Activated CD4-positive, alpha-beta T cell treated with anti-CD3 and anti-CD28 coated beads, Interleukin-2, amount 10 ng/mL, durations not matched to agents 24 days and 14 days (primary cell): ENCODE results near the gene INPP4B. TPM values are rescaled to one million over a fixed set of nuclear protein-coding genes. Genes with fewer than 3 reads are reported as not detected.
A peak's percentile ranks its signal among the peaks of the same experiment; 100 is the strongest.

Experiments used
- DNase-seq: peaks from one replicate; pipeline ENCODE4 v3.0.0; 2022
- H3K27ac Mint-ChIP-seq: one replicate; pipeline ENCODE4 v1.8.0; 2022; ENCODE audit warnings: mild to moderate bottlenecking, mixed read lengths
- H3K27me3 Mint-ChIP-seq: one replicate; pipeline ENCODE4 v1.8.0; 2022; ENCODE audit warnings: mixed read lengths
- H3K36me3 Mint-ChIP-seq: one replicate; pipeline ENCODE4 v1.8.0; 2022; ENCODE audit warnings: low read depth, mild to moderate bottlenecking, mixed read lengths
- H3K4me1 Mint-ChIP-seq: one replicate; pipeline ENCODE4 v1.8.0; 2021; ENCODE audit warnings: mixed read lengths
- H3K4me3 Mint-ChIP-seq: one replicate; pipeline ENCODE4 v1.8.0; 2022; ENCODE audit warnings: mild to moderate bottlenecking, moderate library complexity, mixed read lengths
- H3K9me3 Mint-ChIP-seq: one replicate; pipeline ENCODE4 v1.8.0; 2021; ENCODE audit warnings: mixed read lengths
- intact Hi-C: fragments of 100-400 bp; cut with micrococcal nuclease; formaldehyde crosslinking; loops from one replicate; pipeline ENCODE4 v1.15.1; 2023
- total RNA-seq: library from RNA; stranded (reverse); gene quantifications from 2 replicates; pipeline ENCODE4 v1.2.3, GENCODE V29; 2022

INPP4B gene
- total RNA-seq, 1 donor from 2014 or later = 42.5 TPM

- Mint-ChIP-seq H3K27ac (no peak overlapping the region), H3K9me3 (no peaks in the 10 kb centered on the region), H3K27me3 (no peaks in the 10 kb centered on the region), H3K36me3 (peaks cover 19% of the 10 kb centered on the region), H3K4me3 (no peak overlapping the region), H3K4me1 (peaks cover 23% of the 10 kb centered on the region)
- intact Hi-C loops = no loop called here
- DNase-seq = no peak
Observed at GRCh38 chr4:142271832-142272231, 574.3 kb downstream of the INPP4B start.

- Mint-ChIP-seq H3K27me3 (no peaks in the 10 kb centered on the region), H3K9me3 (no peaks in the 10 kb centered on the region), H3K36me3 (peaks cover 28% of the 10 kb centered on the region), H3K4me3 (no peak overlapping the region), H3K4me1 (peaks cover 39% of the 10 kb centered on the region), H3K27ac (no peak overlapping the region)
- no peak for DNase-seq
- intact Hi-C loops = loop anchor here (5.0 kb wide), 1 partner anchor 300 kb away; no protein-coding TSS in a partner anchor
Observed at GRCh38 chr4:142267101-142267500, 579.0 kb downstream of the INPP4B start.

- H3K9me3 Mint-ChIP-seq = no peaks in the 10 kb centered on the region
- peaks cover 46% of the 10 kb centered on the region for H3K4me1 Mint-ChIP-seq
- H3K27ac Mint-ChIP-seq = peak overlapping the region; percentile 65
- H3K36me3 Mint-ChIP-seq = peaks cover 35% of the 10 kb centered on the region
- intact Hi-C loops = loop anchor here (5.0 kb wide), 1 partner anchor 301 kb away; no protein-coding TSS in a partner anchor
- DNase-seq = peak; percentile 47
- H3K27me3 Mint-ChIP-seq = no peaks in the 10 kb centered on the region
- peak overlapping the region; percentile 6 for H3K4me3 Mint-ChIP-seq
Observed at GRCh38 chr4:142265946-142266345, 580.2 kb downstream of the INPP4B start.

- Mint-ChIP-seq H3K36me3 (peaks cover 37% of the 10 kb centered on the region), H3K4me3 (peak overlapping the region; percentile 6), H3K9me3 (no peaks in the 10 kb centered on the region), H3K27ac (peak overlapping the region; percentile 65), H3K27me3 (no peaks in the 10 kb centered on the region), H3K4me1 (peaks cover 46% of the 10 kb centered on the region)
- DNase-seq = peak; percentile 58
- intact Hi-C loops = loop anchor here (5.0 kb wide), 1 partner anchor 302 kb away; no protein-coding TSS in a partner anchor
Observed at GRCh38 chr4:142265536-142265935, 580.6 kb downstream of the INPP4B start.

- no peaks in the 10 kb centered on the region for H3K27me3 Mint-ChIP-seq
- intact Hi-C loops = loop anchor here (5.0 kb wide), 1 partner anchor 302 kb away; no protein-coding TSS in a partner anchor
- peaks cover 41% of the 10 kb centered on the region for H3K36me3 Mint-ChIP-seq
- peak; percentile 53 for DNase-seq
- peak overlapping the region; percentile 68 for H3K27ac Mint-ChIP-seq
- peaks cover 3% of the 10 kb centered on the region for H3K9me3 Mint-ChIP-seq
- H3K4me1 Mint-ChIP-seq = peaks cover 46% of the 10 kb centered on the region
- peak overlapping the region; percentile 34 for H3K4me3 Mint-ChIP-seq
Observed at GRCh38 chr4:142264961-142265360, 581.1 kb downstream of the INPP4B start.

- DNase-seq = peak; percentile 41
- no peaks in the 10 kb centered on the region for H3K27me3 Mint-ChIP-seq
- no peak overlapping the region for H3K27ac Mint-ChIP-seq
- H3K4me1 Mint-ChIP-seq = peaks cover 42% of the 10 kb centered on the region
- peaks cover 3% of the 10 kb centered on the region for H3K9me3 Mint-ChIP-seq
- intact Hi-C loops = no loop called here
- no peak overlapping the region for H3K4me3 Mint-ChIP-seq
- peaks cover 41% of the 10 kb centered on the region for H3K36me3 Mint-ChIP-seq
Observed at GRCh38 chr4:142262956-142263355, 583.1 kb downstream of the INPP4B start.

- H3K9me3 Mint-ChIP-seq = peaks cover 11% of the 10 kb centered on the region
- no peaks in the 10 kb centered on the region for H3K4me1 Mint-ChIP-seq
- peaks cover 28% of the 10 kb centered on the region for H3K36me3 Mint-ChIP-seq
- no peak overlapping the region for H3K27ac Mint-ChIP-seq
- intact Hi-C loops = no loop called here
- no peaks in the 10 kb centered on the region for H3K27me3 Mint-ChIP-seq
- no peak overlapping the region for H3K4me3 Mint-ChIP-seq
- no peak for DNase-seq
Observed at GRCh38 chr4:142248946-142249345, 597.2 kb downstream of the INPP4B start.

- Mint-ChIP-seq H3K4me3 (no peak overlapping the region), H3K27ac (no peak overlapping the region)
Observed at GRCh38 chr4:142243255-142243654, 602.8 kb downstream of the INPP4B start.

GRCh38 chr4:142242156-142242555 lies 603.9 kb downstream of the INPP4B start:
- no peak for DNase-seq
- Mint-ChIP-seq H3K4me3 (no peak overlapping the region), H3K36me3 (peaks cover 17% of the 10 kb centered on the region), H3K27me3 (no peaks in the 10 kb centered on the region), H3K27ac (no peak overlapping the region), H3K4me1 (no peaks in the 10 kb centered on the region), H3K9me3 (peaks cover 8% of the 10 kb centered on the region)
- intact Hi-C loops = no loop called here

More at GRCh38 chr4:142243255-142243654, 602.8 kb downstream of the INPP4B start:
- intact Hi-C loops = no loop called here
- Mint-ChIP-seq H3K27me3 (no peaks in the 10 kb centered on the region), H3K4me1 (no peaks in the 10 kb centered on the region), H3K9me3 (peaks cover 11% of the 10 kb centered on the region), H3K36me3 (peaks cover 26% of the 10 kb centered on the region)
- DNase-seq = no peak

- H3K27ac Mint-ChIP-seq = no peak overlapping the region
- no peak overlapping the region for H3K4me3 Mint-ChIP-seq
- intact Hi-C loops = no loop called here
- no peak for DNase-seq
- H3K36me3 Mint-ChIP-seq = peaks cover 17% of the 10 kb centered on the region
- H3K4me1 Mint-ChIP-seq = no peaks in the 10 kb centered on the region
- no peaks in the 10 kb centered on the region for H3K9me3 Mint-ChIP-seq
- H3K27me3 Mint-ChIP-seq = no peaks in the 10 kb centered on the region
Observed at GRCh38 chr4:142238589-142238988, 607.5 kb downstream of the INPP4B start.

GRCh38 chr4:142236268-142236667 lies 609.8 kb downstream of the INPP4B start:
- no peak for DNase-seq
- intact Hi-C loops = no loop called here
- no peaks in the 10 kb centered on the region for H3K4me1 Mint-ChIP-seq
- H3K27ac Mint-ChIP-seq = no peak overlapping the region
- H3K4me3 Mint-ChIP-seq = no peak overlapping the region
- no peaks in the 10 kb centered on the region for H3K9me3 Mint-ChIP-seq
- H3K27me3 Mint-ChIP-seq = no peaks in the 10 kb centered on the region
- H3K36me3 Mint-ChIP-seq = peaks cover 16% of the 10 kb centered on the region

GRCh38 chr4:142231787-142232186 lies 614.3 kb downstream of the INPP4B start:
- Mint-ChIP-seq H3K27ac (no peak overlapping the region), H3K4me3 (no peak overlapping the region), H3K36me3 (peaks cover 18% of the 10 kb centered on the region), H3K4me1 (no peaks in the 10 kb centered on the region), H3K27me3 (no peaks in the 10 kb centered on the region), H3K9me3 (peaks cover 3% of the 10 kb centered on the region)
- intact Hi-C loops = no loop called here
- DNase-seq = no peak

- intact Hi-C loops = no loop called here
- H3K36me3 Mint-ChIP-seq = peaks cover 20% of the 10 kb centered on the region
- no peak overlapping the region for H3K4me3 Mint-ChIP-seq
- H3K4me1 Mint-ChIP-seq = no peaks in the 10 kb centered on the region
- peaks cover 5% of the 10 kb centered on the region for H3K9me3 Mint-ChIP-seq
- H3K27me3 Mint-ChIP-seq = no peaks in the 10 kb centered on the region
- H3K27ac Mint-ChIP-seq = no peak overlapping the region
- no peak for DNase-seq
Observed at GRCh38 chr4:142230991-142231390, 615.1 kb downstream of the INPP4B start.

GRCh38 chr4:142226014-142226413 lies 620.1 kb downstream of the INPP4B start:
- intact Hi-C loops = no loop called here
- no peak overlapping the region for H3K4me3 Mint-ChIP-seq
- peaks cover 16% of the 10 kb centered on the region for H3K36me3 Mint-ChIP-seq
- DNase-seq = no peak
- H3K9me3 Mint-ChIP-seq = peaks cover 5% of the 10 kb centered on the region
- no peaks in the 10 kb centered on the region for H3K27me3 Mint-ChIP-seq
- H3K4me1 Mint-ChIP-seq = peaks cover 1% of the 10 kb centered on the region
- no peak overlapping the region for H3K27ac Mint-ChIP-seq

GRCh38 chr4:142222127-142222526 lies 624.0 kb downstream of the INPP4B start:
- no peak overlapping the region for H3K27ac Mint-ChIP-seq
- no peaks in the 10 kb centered on the region for H3K27me3 Mint-ChIP-seq
- H3K9me3 Mint-ChIP-seq = peaks cover 5% of the 10 kb centered on the region
- no peak overlapping the region for H3K4me3 Mint-ChIP-seq
- peaks cover 15% of the 10 kb centered on the region for H3K36me3 Mint-ChIP-seq
- intact Hi-C loops = no loop called here
- DNase-seq = no peak
- peaks cover 1% of the 10 kb centered on the region for H3K4me1 Mint-ChIP-seq
